ENCODE data around the gene TMEM131L.

DNA sequence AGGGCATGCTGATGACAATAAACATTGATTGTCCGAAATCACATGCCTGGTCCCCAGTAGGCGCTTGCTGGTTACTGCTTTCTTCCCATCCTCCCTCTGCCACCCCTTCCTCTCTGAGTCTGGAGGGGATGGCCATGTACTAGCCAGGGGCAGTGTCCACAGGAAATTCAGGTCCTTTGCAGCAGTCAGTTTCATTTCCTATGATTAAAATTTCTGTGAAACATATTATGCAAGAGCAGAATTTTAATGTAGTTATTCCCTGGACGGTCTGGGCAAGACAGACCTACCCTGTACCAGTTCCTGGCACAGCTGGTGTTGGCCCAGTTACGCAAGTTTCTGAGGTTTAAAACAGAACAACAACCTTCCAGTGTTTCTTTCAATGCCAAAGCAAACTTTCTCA is 189.8 kb downstream of the TMEM131L start:
- TF ChIP-seq GATA3 (IDR thresholded peaks at IDR 0.05; ENCODE audit: low read depth, low read length) (no peak), GATA2 (IDR thresholded peaks at IDR 0.05; ENCODE audit: low read depth, low read length) (no peak)
